HG03103 (cell line): ENCODE data around the gene KCNJ10.

Experiments used
- ATAC-seq: cut with Tn5 transposase; IDR thresholded peaks from one replicate; pipeline ENCODE4 v1.9.1; 2021; ENCODE audit warnings: low read depth; ENCODE audit not compliant: unreplicated experiment

KCNJ10 gene

GRCh38 chr1:160099716-160100375 is 29.9 kb upstream of the KCNJ10 start:
- no peak for ATAC-seq

- peak; percentile 64 for ATAC-seq
Measured at GRCh38 chr1:160098852-160099561, 29.0 kb upstream of the KCNJ10 start.

- peak; percentile 45 for ATAC-seq
Measured at GRCh38 chr1:160097911-160098851, 28.2 kb upstream of the KCNJ10 start, which contains the start of gene IGSF8. Gene IGSF8 (minus strand): TSS chr1:160098619. CDS start chr1:160098472, 147 bp downstream.

- no peak for ATAC-seq
Measured at GRCh38 chr1:160097151-160097910, 27.4 kb upstream of the KCNJ10 start.

- ATAC-seq = no peak
Measured at GRCh38 chr1:160096274-160097116, 26.5 kb upstream of the KCNJ10 start.

GRCh38 chr1:160095382-160096105 is 25.6 kb upstream of the KCNJ10 start:
- ATAC-seq = no peak

GRCh38 chr1:160094806-160095205 is 24.8 kb upstream of the KCNJ10 start:
- no peak for ATAC-seq

- ATAC-seq = no peak
Measured at GRCh38 chr1:160094291-160094625, 24.3 kb upstream of the KCNJ10 start.

- no peak for ATAC-seq
Measured at GRCh38 chr1:160093624-160094290, 23.8 kb upstream of the KCNJ10 start.

- no peak for ATAC-seq
Measured at GRCh38 chr1:160093069-160093395, 23.1 kb upstream of the KCNJ10 start.

GRCh38 chr1:160092366-160093068 is 22.6 kb upstream of the KCNJ10 start:
- ATAC-seq = no peak

- ATAC-seq = no peak
Measured at GRCh38 chr1:160091666-160092223, 21.8 kb upstream of the KCNJ10 start.

- ATAC-seq = no peak
Measured at GRCh38 chr1:160090760-160091159, 20.8 kb upstream of the KCNJ10 start.

- ATAC-seq = no peak
Measured at GRCh38 chr1:160089883-160090282, 19.9 kb upstream of the KCNJ10 start.

- no peak for ATAC-seq
Measured at GRCh38 chr1:160087118-160087662, 17.2 kb upstream of the KCNJ10 start.

- ATAC-seq = no peak
Measured at GRCh38 chr1:160086456-160086892, 16.5 kb upstream of the KCNJ10 start.
